Progenitor cell of endocrine pancreas (in vitro differentiated cells): ENCODE results near the gene RCN2. TPM values are rescaled to one million over a fixed set of nuclear protein-coding genes. Genes with fewer than 3 reads are reported as not detected.

ENCODE experiments used
- DNase-seq: peaks from one replicate; pipeline ENCODE4 v3.0.0; 2021; ENCODE audit warnings: low spot score; ENCODE audit not compliant: unreplicated experiment
- H3K27ac Mint-ChIP-seq: 2 replicates; pipeline ENCODE4 v1.8.0; 2021; ENCODE audit warnings: mild to moderate bottlenecking, moderate library complexity, mixed read lengths
- H3K27me3 Mint-ChIP-seq: 2 replicates; pipeline ENCODE4 v1.8.0; 2021; ENCODE audit warnings: mixed read lengths
- H3K36me3 Mint-ChIP-seq: 2 replicates; pipeline ENCODE4 v1.8.0; 2022; ENCODE audit warnings: mixed read lengths; ENCODE audit not compliant: insufficient read depth
- H3K4me1 Mint-ChIP-seq: 2 replicates; pipeline ENCODE4 v1.8.0; 2021; ENCODE audit warnings: low read depth, mixed read lengths
- H3K4me3 Mint-ChIP-seq: 2 replicates; pipeline ENCODE4 v1.8.0; 2021; ENCODE audit warnings: low read depth, mild to moderate bottlenecking, moderate library complexity, mixed read lengths
- H3K9me3 Mint-ChIP-seq: 2 replicates; pipeline ENCODE4 v1.8.0; 2021; ENCODE audit warnings: low read depth, mixed read lengths
- CTCF ChIP-seq: fragments of 200-600 bp; sonication (generic); IDR thresholded peaks from one replicate; pipeline ENCODE4 v1.5.0; 2021; ENCODE audit warnings: antibody characterized with exemption, mild to moderate bottlenecking; ENCODE audit not compliant: unreplicated experiment
- total RNA-seq: library from RNA; stranded (reverse); gene quantifications from 2 replicates; pipeline ENCODE4 v1.2.1, GENCODE V29; 2021

RCN2 gene
- total RNA-seq, 1 donor from 2014 or later: 236 TPM

- Mint-ChIP-seq H3K27ac (no peak overlapping the region), H3K27me3 (peaks cover 23% of the 10 kb centered on the region), H3K9me3 (no peaks in the 10 kb centered on the region), H3K4me1 (peaks cover 7% of the 10 kb centered on the region), H3K36me3 (no peaks in the 10 kb centered on the region), H3K4me3 (no peak overlapping the region)
- no peak for TF ChIP-seq CTCF
- no peak for DNase-seq
These were observed 62.9 kb downstream of the RCN2 start for GRCh38 chr15:76994496-76994895.

GRCh38 chr15:76994971-76995945, 63.7 kb downstream of the RCN2 start, which contains the start of gene PSTPIP1:
Gene PSTPIP1 (plus strand): TSS chr15:76995126. CDS start chr15:76995574, 448 bp downstream.
- no peak within 1 kb of the TSS for H3K4me3 Mint-ChIP-seq
- no peak within 1 kb of the TSS for H3K27ac Mint-ChIP-seq

GRCh38 chr15:76996076-76996525, 64.6 kb downstream of the RCN2 start:
- peaks cover 7% of the 10 kb centered on the region for H3K4me1 Mint-ChIP-seq
- no peak for TF ChIP-seq CTCF
- peaks cover 18% of the 10 kb centered on the region for H3K27me3 Mint-ChIP-seq
- no peaks in the 10 kb centered on the region for H3K36me3 Mint-ChIP-seq
- no peak overlapping the region for H3K27ac Mint-ChIP-seq
- no peak overlapping the region for H3K4me3 Mint-ChIP-seq
- no peaks in the 10 kb centered on the region for H3K9me3 Mint-ChIP-seq
- DNase-seq: no peak

More at GRCh38 chr15:76994971-76995945, 63.7 kb downstream of the RCN2 start, which contains the start of gene PSTPIP1:
- H3K4me1 Mint-ChIP-seq: peaks cover 7% of the 10 kb centered on the region
- peaks cover 22% of the 10 kb centered on the region for H3K27me3 Mint-ChIP-seq
- H3K36me3 Mint-ChIP-seq: no peaks in the 10 kb centered on the region
- DNase-seq: no peak
- TF ChIP-seq CTCF: no peak
- no peaks in the 10 kb centered on the region for H3K9me3 Mint-ChIP-seq

GRCh38 chr15:76996526-76997401, 65.2 kb downstream of the RCN2 start:
- H3K27me3 Mint-ChIP-seq: peaks cover 17% of the 10 kb centered on the region
- no peaks in the 10 kb centered on the region for H3K36me3 Mint-ChIP-seq
- H3K4me1 Mint-ChIP-seq: peaks cover 2% of the 10 kb centered on the region
- DNase-seq: no peak
- no peaks in the 10 kb centered on the region for H3K9me3 Mint-ChIP-seq
- H3K4me3 Mint-ChIP-seq: no peak overlapping the region
- no peak overlapping the region for H3K27ac Mint-ChIP-seq
- TF ChIP-seq CTCF: no peak
